Measurements from ENCODE around the gene C20orf204. TPM values are rescaled to one million over a fixed set of nuclear protein-coding genes. Genes with fewer than 3 reads are reported as not detected.

The C20orf204 gene
- total and polyA plus RNA-seq, 2 of the 4 experiments (the other 2 are of a cell fraction): 0.09 to 0.18 TPM

- Histone ChIP-seq H3K14ac (replicated peaks; ENCODE audit: low read depth, low read length) (no peak overlapping the region), H3K4me2 (ENCODE audit: low read depth, low read length) (no peak overlapping the region), H4K5ac (ENCODE audit: low read depth, low read length) (no peak overlapping the region), H3K4ac (ENCODE audit: low read depth, low read length) (no peak overlapping the region), H3K23ac (ENCODE audit: low read depth, low read length) (no peak overlapping the region), H2BK15ac (ENCODE audit: low read depth, low read length) (no peak overlapping the region), H3K4me3 (ENCODE audit: insufficient read depth, low read depth, low read length) (no peak overlapping the region), H2AK5ac (ENCODE audit: low read depth, low read length) (no peak overlapping the region), H2BK20ac (ENCODE audit: low read depth, low read length) (no peak overlapping the region), H2AFZ (replicated peaks; ENCODE audit: low read length, poor library complexity) (no peak overlapping the region), H3K4me1 (ENCODE audit: control insufficient read depth, insufficient read depth, low read length) (peaks cover 4% of the 10 kb centered on the region; the same call in 1 of the 2 replicates), H4K91ac (ENCODE audit: insufficient read depth, low read depth, low read length) (no peak overlapping the region), H3K9me3 (ENCODE audit: control insufficient read depth, insufficient read depth, low read length) (no peaks in the 10 kb centered on the region), H3K18ac (ENCODE audit: low read depth, low read length) (no peak overlapping the region), H4K8ac (ENCODE audit: low read depth in 2 of 2, low read length in 2 of 2) (no peak overlapping the region), H2BK120ac (ENCODE audit: low read depth, low read length) (no peak overlapping the region), H3K9ac (ENCODE audit: low read depth, low read length) (no peak overlapping the region), H3K9me1 (ENCODE audit: insufficient read depth, low read length) (no peaks in the 10 kb centered on the region), H3K56ac (ENCODE audit: extremely low read depth, insufficient read depth, low read length) (no peak overlapping the region), H3K79me1 (ENCODE audit: low read depth in 1 of 2, low read length in 2 of 2) (no peaks in the 10 kb centered on the region), H3K27me3 (ENCODE audit: control insufficient read depth, insufficient read depth, low read length) (peaks cover 35% of the 10 kb centered on the region), H2BK5ac (ENCODE audit: low read depth, low read length, poor library complexity, severe bottlenecking) (no peak overlapping the region), H2AK9ac (replicated peaks; ENCODE audit: low read depth, low read length, poor library complexity) (peak overlapping the region; percentile 59), H3K27ac (ENCODE audit: insufficient read depth, low read length) (no peak overlapping the region), H3K36me3 (ENCODE audit: control insufficient read depth, insufficient read depth, low read length) (peaks cover 20% of the 10 kb centered on the region), H4K20me1 (ENCODE audit: insufficient read depth, low read length) (peaks cover 5% of the 10 kb centered on the region; the same call in 1 of the 2 replicates)
- POLR2A ChIA-PET (ENCODE audit: unreplicated experiment): no interaction called here
- 13% methylated on average over 2 of the region's 17 CpGs; no CpG with 5 or more reads in 1 of the 2 experiments for WGBS, 2 experiments (ENCODE audit: extremely low coverage in 2 of 2, insufficient read length in 1 of 2)
- intact Hi-C loops (cut with micrococcal nuclease): no loop called here
- CTCF ChIA-PET: no interaction called here
- dilution Hi-C loops (cut with HindIII; ENCODE audit: low sequenced_read_pairs, unreplicated experiment): no loop called here
- in situ Hi-C loops (cut with MboI; ENCODE audit: low sequenced_read_pairs): no loop called here
- ATAC-seq (ENCODE audit: low read depth) (no peak), DNase-seq (peak; percentile 53)
- TF ChIP-seq MAFK (IDR thresholded peaks at IDR 0.05; ENCODE audit: low read depth, low read length) (no peak), CEBPB (IDR thresholded peaks at IDR 0.05; ENCODE audit: low read depth, low read length) (no peak), CHD1 (IDR thresholded peaks at IDR 0.05; ENCODE audit: low read depth, low read length) (no peak), NFE2L2 (IDR thresholded peaks at IDR 0.05; ENCODE audit: low read depth, low read length) (peak; percentile 30; the same call in 1 of the 2 replicates), ELK1 (IDR thresholded peaks at IDR 0.05; ENCODE audit: borderline replicate concordance, low read depth, low read length) (no peak), RFX5 (IDR thresholded peaks at IDR 0.05; ENCODE audit: low read depth, low read length) (no peak), RAD21 (IDR thresholded peaks at IDR 0.05; ENCODE audit: low read length) (no peak)
- TF ChIP-seq, protein P1, sequence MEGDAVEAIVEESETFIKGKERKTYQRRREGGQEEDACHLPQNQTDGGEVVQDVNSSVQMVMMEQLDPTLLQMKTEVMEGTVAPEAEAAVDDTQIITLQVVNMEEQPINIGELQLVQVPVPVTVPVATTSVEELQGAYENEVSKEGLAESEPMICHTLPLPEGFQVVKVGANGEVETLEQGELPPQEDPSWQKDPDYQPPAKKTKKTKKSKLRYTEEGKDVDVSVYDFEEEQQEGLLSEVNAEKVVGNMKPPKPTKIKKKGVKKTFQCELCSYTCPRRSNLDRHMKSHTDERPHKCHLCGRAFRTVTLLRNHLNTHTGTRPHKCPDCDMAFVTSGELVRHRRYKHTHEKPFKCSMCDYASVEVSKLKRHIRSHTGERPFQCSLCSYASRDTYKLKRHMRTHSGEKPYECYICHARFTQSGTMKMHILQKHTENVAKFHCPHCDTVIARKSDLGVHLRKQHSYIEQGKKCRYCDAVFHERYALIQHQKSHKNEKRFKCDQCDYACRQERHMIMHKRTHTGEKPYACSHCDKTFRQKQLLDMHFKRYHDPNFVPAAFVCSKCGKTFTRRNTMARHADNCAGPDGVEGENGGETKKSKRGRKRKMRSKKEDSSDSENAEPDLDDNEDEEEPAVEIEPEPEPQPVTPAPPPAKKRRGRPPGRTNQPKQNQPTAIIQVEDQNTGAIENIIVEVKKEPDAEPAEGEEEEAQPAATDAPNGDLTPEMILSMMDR (conservative IDR thresholded peaks at IDR 0.05; ENCODE audit: low read depth, low read length): no peak
- BruUV-seq (replicated peaks): no TSS peak
These were observed 590 bp downstream of the C20orf204 start for GRCh38 chr20:64036346-64037198.

All from IMR-90 (cell line).